ENCODE measurements around the gene PTPRJ. TPM values are rescaled to one million over a fixed set of nuclear protein-coding genes. Genes with fewer than 3 reads are reported as not detected.

The PTPRJ gene
- total and polyA plus RNA-seq, 3 donors from 2014 or later, result 4.3 to 8.2 (median 6.6) TPM

DNA sequence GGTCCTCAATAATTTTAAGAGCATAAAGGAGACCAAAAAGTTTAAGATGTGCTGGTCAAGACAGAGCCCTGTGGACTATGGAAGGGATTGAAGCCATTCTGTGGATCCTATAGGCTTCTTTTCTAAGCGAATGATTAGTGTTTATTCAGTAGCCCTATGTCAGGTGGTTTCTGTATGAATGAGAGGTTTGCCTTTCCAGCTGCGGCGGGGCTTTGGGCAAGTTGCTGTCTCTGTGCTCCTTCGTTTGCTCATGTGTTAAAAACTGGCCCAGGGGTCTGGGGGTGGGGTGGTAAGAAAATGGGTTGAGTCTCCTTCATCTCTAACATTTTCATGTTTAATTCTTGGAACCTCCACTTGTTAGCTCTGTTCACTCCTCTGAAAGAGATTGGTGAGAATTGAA, 105.3 kb downstream of the PTPRJ start:
- H3K4me1 ChIP-seq, result peaks cover 2% of the 10 kb centered on the region
- 70 to 85% methylated on average over 4 of the region's 4 CpGs for WGBS, 2 donors

GRCh38 chr11:48087422-48087821, 107.1 kb downstream of the PTPRJ start:
- H3K9me3 ChIP-seq, result no peaks in the 10 kb centered on the region
- WGBS, 2 donors, result 91 to 95% methylated on average over 2 of the region's 2 CpGs
- H3K4me1 ChIP-seq, result peaks cover 2% of the 10 kb centered on the region
- intact Hi-C loops (cut with DNase I; ENCODE audit: low total_unique reads), result no loop called here
- no peak for DNase-seq
- H3K27me3 ChIP-seq, result no peaks in the 10 kb centered on the region
- H3K4me3 ChIP-seq, result no peak overlapping the region
- no peak for TF ChIP-seq CTCF (IDR thresholded peaks at IDR 0.05)
- no peak for TF ChIP-seq POLR2A (IDR thresholded peaks at IDR 0.05)
- H3K36me3 ChIP-seq (ENCODE audit: low read depth, missing control alignments), result no peaks in the 10 kb centered on the region
- no peak overlapping the region for H3K27ac ChIP-seq

More for the DNA sequence above, 105.3 kb downstream of the PTPRJ start:
- no peaks in the 10 kb centered on the region for H3K9me3 ChIP-seq
- TF ChIP-seq POLR2A (IDR thresholded peaks at IDR 0.05) (no peak), CTCF (IDR thresholded peaks at IDR 0.05) (no peak)
- H3K27ac ChIP-seq, result no peak overlapping the region
- no peaks in the 10 kb centered on the region for H3K27me3 ChIP-seq
- H3K4me3 ChIP-seq, result no peak overlapping the region
- no peaks in the 10 kb centered on the region for H3K36me3 ChIP-seq (ENCODE audit: low read depth, missing control alignments)
- DNase-seq, result no peak
- intact Hi-C loops (cut with DNase I; ENCODE audit: low total_unique reads), result no loop called here

DNA sequence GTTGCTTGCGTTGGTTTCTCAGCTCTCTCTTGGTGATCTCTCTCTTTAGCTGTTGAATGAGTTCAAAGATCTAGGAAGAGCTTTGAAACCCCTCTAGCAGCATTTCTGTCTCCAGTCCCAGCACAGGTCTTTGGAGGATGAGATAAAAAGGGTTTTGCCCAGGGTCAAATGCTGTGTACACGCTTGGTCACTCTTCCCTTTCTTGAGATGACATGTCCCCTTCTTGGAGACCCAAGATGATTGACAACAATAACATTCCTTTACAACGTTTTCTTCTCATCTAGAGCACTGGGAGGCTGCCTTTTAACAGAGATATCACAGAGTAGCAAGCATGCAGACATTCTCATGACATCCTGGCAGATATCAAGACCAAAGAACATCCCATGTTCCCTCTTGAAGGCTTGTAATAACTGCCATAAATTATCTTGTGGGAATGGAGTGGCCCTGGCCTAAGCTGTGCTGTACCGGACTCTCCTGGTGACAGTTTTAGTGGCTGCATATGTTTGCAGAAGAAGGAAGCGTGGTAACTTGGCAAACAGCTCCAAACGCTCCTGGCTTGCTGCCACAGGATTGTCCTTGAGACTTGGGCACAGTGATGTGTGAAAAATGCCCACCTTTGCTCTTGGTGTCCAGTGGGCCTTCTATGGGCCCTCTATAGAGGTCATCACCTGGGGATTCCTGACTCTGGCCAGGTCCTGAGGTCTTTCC, 107.8 kb downstream of the PTPRJ start:
- peaks cover 2% of the 10 kb centered on the region for H3K4me1 ChIP-seq
- WGBS, 2 donors, result 39 to 49% methylated on average over 6 of the region's 6 CpGs
- no peaks in the 10 kb centered on the region for H3K36me3 ChIP-seq (ENCODE audit: low read depth, missing control alignments)
- intact Hi-C loops (cut with DNase I; ENCODE audit: low total_unique reads), result no loop called here
- DNase-seq, result peak; percentile 28
- TF ChIP-seq CTCF (IDR thresholded peaks at IDR 0.05), result no peak
- no peak for TF ChIP-seq POLR2A (IDR thresholded peaks at IDR 0.05)
- H3K9me3 ChIP-seq, result no peaks in the 10 kb centered on the region
- H3K4me3 ChIP-seq, result no peak overlapping the region
- no peak overlapping the region for H3K27ac ChIP-seq
- H3K27me3 ChIP-seq, result no peaks in the 10 kb centered on the region

- Histone ChIP-seq H3K4me3 (no peak overlapping the region), H3K4me1 (peaks cover 2% of the 10 kb centered on the region), H3K27me3 (no peaks in the 10 kb centered on the region), H3K27ac (no peak overlapping the region), H3K36me3 (ENCODE audit: low read depth, missing control alignments) (no peaks in the 10 kb centered on the region), H3K9me3 (no peaks in the 10 kb centered on the region)
- DNase-seq, result no peak
- 66 to 67% methylated on average over 6 of the region's 6 CpGs for WGBS, 2 donors
- TF ChIP-seq POLR2A (IDR thresholded peaks at IDR 0.05) (no peak), CTCF (IDR thresholded peaks at IDR 0.05) (no peak)
- intact Hi-C loops (cut with DNase I; ENCODE audit: low total_unique reads), result no loop called here
These were observed 108.3 kb downstream of the PTPRJ start for GRCh38 chr11:48088682-48089050.

GRCh38 chr11:48090174-48090573, 109.8 kb downstream of the PTPRJ start:
- DNase-seq, result no peak
- TF ChIP-seq CTCF (IDR thresholded peaks at IDR 0.05) (no peak), POLR2A (IDR thresholded peaks at IDR 0.05) (no peak)
- peaks cover 2% of the 10 kb centered on the region for H3K4me1 ChIP-seq
- H3K9me3 ChIP-seq, result no peaks in the 10 kb centered on the region
- H3K36me3 ChIP-seq (ENCODE audit: low read depth, missing control alignments), result no peaks in the 10 kb centered on the region
- no peaks in the 10 kb centered on the region for H3K27me3 ChIP-seq
- intact Hi-C loops (cut with DNase I; ENCODE audit: low total_unique reads), result no loop called here
- no peak overlapping the region for H3K27ac ChIP-seq
- no peak overlapping the region for H3K4me3 ChIP-seq
- 80 to 85% methylated on average over 7 to 8 of the region's 8 CpGs for WGBS, 2 donors
